Activated CD8-positive, alpha-beta memory T cell treated with anti-CD3 and anti-CD28 coated beads, Interleukin-2, amount 50 U/mL, for 24 hours (primary cell): ENCODE results near the gene SRC.

Experiments used
- DNase-seq: peaks from one replicate; pipeline ENCODE4 v3.0.0-alpha.2; 2020; ENCODE audit errors: extremely low read depth

Gene SRC

GRCh38 chr20:37382482-37383120, 36.7 kb downstream of the SRC start:
- DNase-seq, result no peak

GRCh38 chr20:37383229-37383989, 37.5 kb downstream of the SRC start:
- no peak for DNase-seq

GRCh38 chr20:37384683-37385174, 38.8 kb downstream of the SRC start:
- DNase-seq, result peak; percentile 29

- no peak for DNase-seq
Observed at GRCh38 chr20:37385176-37385575, 39.2 kb downstream of the SRC start.

GRCh38 chr20:37385659-37386504, 39.9 kb downstream of the SRC start:
- DNase-seq, result no peak

- no peak for DNase-seq
Observed at GRCh38 chr20:37386505-37387251, 40.7 kb downstream of the SRC start.

GRCh38 chr20:37387519-37388269, 41.8 kb downstream of the SRC start:
- no peak for DNase-seq

GRCh38 chr20:37388831-37389230, 42.9 kb downstream of the SRC start:
- no peak for DNase-seq

- no peak for DNase-seq
Observed at GRCh38 chr20:37389241-37389747, 43.4 kb downstream of the SRC start.

GRCh38 chr20:37389844-37390275, 43.9 kb downstream of the SRC start:
- DNase-seq, result no peak

- DNase-seq, result no peak
Observed at GRCh38 chr20:37390503-37390890, 44.6 kb downstream of the SRC start.

GRCh38 chr20:37390891-37391525, 45.1 kb downstream of the SRC start:
- DNase-seq, result no peak

GRCh38 chr20:37392441-37393195, 46.7 kb downstream of the SRC start:
- no peak for DNase-seq

- no peak for DNase-seq
Observed at GRCh38 chr20:37393196-37393862, 47.4 kb downstream of the SRC start.

GRCh38 chr20:37393863-37394542, 48.1 kb downstream of the SRC start:
- no peak for DNase-seq

- DNase-seq, result no peak
Observed at GRCh38 chr20:37394543-37395409, 48.8 kb downstream of the SRC start.

- DNase-seq, result no peak
Observed at GRCh38 chr20:37395410-37395797, 49.5 kb downstream of the SRC start.
